Endothelial cell (in vitro differentiated cells): Measurements from ENCODE around the gene HDAC4. TPM values are rescaled to one million over a fixed set of nuclear protein-coding genes. Genes with fewer than 3 reads are reported as not detected.

ENCODE experiments used
- DNase-seq: peaks from one replicate; pipeline ENCODE4 v3.0.0; 2021; ENCODE audit warnings: low spot score
- H3K27ac Mint-ChIP-seq: one replicate; pipeline ENCODE4 v1.8.0; 2021; ENCODE audit warnings: mixed read lengths, inconsistent platforms; ENCODE audit not compliant: unreplicated experiment
- H3K27me3 Mint-ChIP-seq: one replicate; pipeline ENCODE4 v1.8.0; 2021; ENCODE audit warnings: mild to moderate bottlenecking, moderate library complexity, mixed read lengths, inconsistent platforms; ENCODE audit not compliant: unreplicated experiment
- H3K36me3 Mint-ChIP-seq: one replicate; pipeline ENCODE4 v1.8.0; 2021; ENCODE audit warnings: mild to moderate bottlenecking, low read depth, mixed read lengths, inconsistent platforms; ENCODE audit not compliant: unreplicated experiment
- H3K4me1 Mint-ChIP-seq: one replicate; pipeline ENCODE4 v1.8.0; 2021; ENCODE audit warnings: mild to moderate bottlenecking, mixed read lengths, inconsistent platforms; ENCODE audit not compliant: unreplicated experiment
- H3K4me3 Mint-ChIP-seq: one replicate; pipeline ENCODE4 v1.8.0; 2021; ENCODE audit warnings: mild to moderate bottlenecking, mixed read lengths, inconsistent platforms; ENCODE audit not compliant: unreplicated experiment
- H3K9me3 Mint-ChIP-seq: one replicate; pipeline ENCODE4 v1.8.0; 2021; ENCODE audit warnings: mixed read lengths, inconsistent platforms; ENCODE audit not compliant: unreplicated experiment
- total RNA-seq: library from RNA; stranded (reverse); fragmentation: NEBNext Ultra II Directional; extraction: Animal tissue kit (Norgen Biotek cat#: 25700); gene quantifications from one replicate; pipeline ENCODE4 v1.2.1, GENCODE V29; 2021; ENCODE audit not compliant: unreplicated experiment
- TF ChIP-seq, protein P1 (sequence below): fragments of 200-600 bp; sonication (generic); IDR thresholded peaks from one replicate; pipeline ENCODE4 v1.5.0; 2021; ENCODE audit warnings: antibody characterized with exemption; ENCODE audit not compliant: unreplicated experiment

The HDAC4 gene
- total RNA-seq, 1 donor from 2014 or later, result 26.0 TPM

DNA sequence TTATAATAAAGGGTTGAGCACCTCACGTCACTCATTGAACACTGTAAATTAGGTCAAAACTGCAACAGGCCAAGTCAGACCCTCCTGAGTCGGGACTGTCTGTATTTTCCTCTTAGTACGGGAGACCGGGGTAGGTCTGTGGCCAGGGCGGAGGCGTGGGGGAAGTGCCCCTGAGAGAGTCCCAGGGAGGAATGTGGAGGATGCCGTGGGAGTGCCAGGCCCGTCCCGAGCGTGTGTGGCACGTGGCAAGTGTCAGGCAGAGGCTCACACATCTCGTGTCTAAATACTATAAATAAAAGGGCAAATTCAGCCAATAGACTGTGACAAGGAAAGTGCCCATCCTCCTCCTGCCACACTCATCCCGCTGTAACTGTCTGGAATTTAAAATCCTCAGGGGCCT, 6.3 kb upstream of the HDAC4 start:
- no peaks in the 10 kb centered on the region for H3K36me3 Mint-ChIP-seq
- no peak overlapping the region for H3K27ac Mint-ChIP-seq
- peaks cover 1% of the 10 kb centered on the region for H3K27me3 Mint-ChIP-seq
- H3K4me3 Mint-ChIP-seq, result no peak overlapping the region
- TF ChIP-seq, protein P1, sequence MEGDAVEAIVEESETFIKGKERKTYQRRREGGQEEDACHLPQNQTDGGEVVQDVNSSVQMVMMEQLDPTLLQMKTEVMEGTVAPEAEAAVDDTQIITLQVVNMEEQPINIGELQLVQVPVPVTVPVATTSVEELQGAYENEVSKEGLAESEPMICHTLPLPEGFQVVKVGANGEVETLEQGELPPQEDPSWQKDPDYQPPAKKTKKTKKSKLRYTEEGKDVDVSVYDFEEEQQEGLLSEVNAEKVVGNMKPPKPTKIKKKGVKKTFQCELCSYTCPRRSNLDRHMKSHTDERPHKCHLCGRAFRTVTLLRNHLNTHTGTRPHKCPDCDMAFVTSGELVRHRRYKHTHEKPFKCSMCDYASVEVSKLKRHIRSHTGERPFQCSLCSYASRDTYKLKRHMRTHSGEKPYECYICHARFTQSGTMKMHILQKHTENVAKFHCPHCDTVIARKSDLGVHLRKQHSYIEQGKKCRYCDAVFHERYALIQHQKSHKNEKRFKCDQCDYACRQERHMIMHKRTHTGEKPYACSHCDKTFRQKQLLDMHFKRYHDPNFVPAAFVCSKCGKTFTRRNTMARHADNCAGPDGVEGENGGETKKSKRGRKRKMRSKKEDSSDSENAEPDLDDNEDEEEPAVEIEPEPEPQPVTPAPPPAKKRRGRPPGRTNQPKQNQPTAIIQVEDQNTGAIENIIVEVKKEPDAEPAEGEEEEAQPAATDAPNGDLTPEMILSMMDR, result no peak
- H3K4me1 Mint-ChIP-seq, result peaks cover 7% of the 10 kb centered on the region
- no peak for DNase-seq
- no peaks in the 10 kb centered on the region for H3K9me3 Mint-ChIP-seq

- Mint-ChIP-seq H3K36me3 (no peaks in the 10 kb centered on the region), H3K4me1 (peaks cover 8% of the 10 kb centered on the region), H3K27me3 (peaks cover 1% of the 10 kb centered on the region), H3K4me3 (no peak overlapping the region), H3K9me3 (no peaks in the 10 kb centered on the region), H3K27ac (no peak overlapping the region)
- DNase-seq, result no peak
- TF ChIP-seq, protein P1, result no peak
Measured at GRCh38 chr2:239406316-239406995, 5.6 kb upstream of the HDAC4 start.

- Mint-ChIP-seq H3K4me3 (no peak overlapping the region), H3K36me3 (no peaks in the 10 kb centered on the region), H3K4me1 (peaks cover 8% of the 10 kb centered on the region), H3K27me3 (peaks cover 1% of the 10 kb centered on the region), H3K9me3 (no peaks in the 10 kb centered on the region), H3K27ac (no peak overlapping the region)
- TF ChIP-seq, protein P1, result no peak
- no peak for DNase-seq
Measured at GRCh38 chr2:239405071-239405470, 4.3 kb upstream of the HDAC4 start.

DNA sequence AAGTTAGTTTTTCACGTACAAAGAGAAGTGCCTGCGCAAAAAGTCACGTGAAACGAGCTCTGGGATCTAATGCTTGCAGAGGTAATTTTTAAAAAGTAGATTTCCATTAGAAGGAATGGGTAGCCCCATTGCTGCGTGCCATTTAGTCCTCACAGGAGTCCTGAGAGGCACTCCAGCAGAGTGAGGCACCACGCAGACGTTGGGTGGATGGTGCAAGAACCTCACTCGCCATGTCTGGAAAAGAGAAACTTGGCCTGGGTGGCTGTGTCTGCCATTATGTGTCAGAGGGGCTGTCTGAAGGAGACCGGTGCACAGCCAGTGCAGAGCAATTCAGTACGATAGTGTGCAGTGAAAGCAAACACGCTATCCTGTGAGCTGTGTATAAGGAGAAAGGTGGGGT, 1.8 kb upstream of the HDAC4 start:
- no peaks in the 10 kb centered on the region for H3K36me3 Mint-ChIP-seq
- H3K4me3 Mint-ChIP-seq, result no peak overlapping the region
- TF ChIP-seq, protein P1, result no peak
- peaks cover 19% of the 10 kb centered on the region for H3K4me1 Mint-ChIP-seq
- no peak overlapping the region for H3K27ac Mint-ChIP-seq
- no peaks in the 10 kb centered on the region for H3K9me3 Mint-ChIP-seq
- peaks cover 1% of the 10 kb centered on the region for H3K27me3 Mint-ChIP-seq
- DNase-seq, result no peak

DNA sequence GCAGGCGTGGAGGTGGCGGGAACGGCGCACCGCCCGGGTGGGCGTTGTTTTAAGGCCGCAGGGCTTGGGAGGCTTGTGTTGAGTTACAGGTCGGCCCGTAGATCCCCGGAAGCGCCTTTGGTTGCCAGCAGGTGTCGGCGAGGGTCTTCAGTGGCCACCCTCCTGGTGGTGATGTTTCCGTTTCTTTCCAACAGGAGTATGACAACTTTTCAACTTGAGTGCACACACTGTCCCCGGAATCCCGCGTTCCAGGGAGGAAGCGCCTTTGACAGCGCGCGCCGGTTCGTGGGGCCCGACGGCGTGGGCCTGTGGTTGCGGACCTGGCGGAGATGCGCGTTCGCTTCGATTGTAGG, 1.0 kb upstream of the HDAC4 start:
- Mint-ChIP-seq H3K36me3 (no peaks in the 10 kb centered on the region), H3K4me3 (peak overlapping the region; percentile 92), H3K9me3 (no peaks in the 10 kb centered on the region), H3K4me1 (peaks cover 23% of the 10 kb centered on the region), H3K27ac (peak overlapping the region; percentile 82), H3K27me3 (peaks cover 4% of the 10 kb centered on the region)
- peak; percentile 38 for DNase-seq
- TF ChIP-seq, protein P1, result no peak
